Measurements from ENCODE around the gene CHRNA1. TPM values are rescaled to one million over a fixed set of nuclear protein-coding genes. Genes with fewer than 3 reads are reported as not detected.

The CHRNA1 gene
- total and polyA plus RNA-seq, 9 of the 15 experiments (the other 6 are each of a cell fraction or from before 2014, with no cell fraction given), result not detected

- Histone ChIP-seq H3K9ac (ENCODE audit: insufficient read depth in 1 of 2, low read depth in 2 of 2, low read length in 2 of 2) (no peak overlapping the region; a peak in 1 of 4 replicates), H3K9me3 (replicated peaks; ENCODE audit: control insufficient read depth, insufficient read depth, low read depth, low read length) (no peaks in the 10 kb centered on the region), H3K79me2 (ENCODE audit: control insufficient read depth, insufficient read depth, low read length) (no peaks in the 10 kb centered on the region), H3K4me2 (ENCODE audit: insufficient read depth, low read length) (peak overlapping the region; percentile 67), H3K9me1 (ENCODE audit: control insufficient read depth, insufficient read depth, low read length) (no peaks in the 10 kb centered on the region), H4K20me1 (replicated peaks; ENCODE audit: control insufficient read depth, insufficient read depth, low read length) (no peaks in the 10 kb centered on the region), H3K36me3 (ENCODE audit: control insufficient read depth, insufficient read depth, low read length) (no peaks in the 10 kb centered on the region), H3K4me1 (replicated peaks in 1 of 2; ENCODE audit: control insufficient read depth in 2 of 2, insufficient read depth in 2 of 2, low read length in 2 of 2) (peaks cover 0 to 3% of the 10 kb centered on the region in 2 experiments; a peak in 2 of 5 replicates), H3K4me3 (no peak overlapping the region), H3K27me3 (ENCODE audit: control insufficient read depth in 2 of 2, insufficient read depth in 2 of 2, low read length in 2 of 2) (peaks cover 16 to 31% of the 10 kb centered on the region in 2 experiments), H3K27ac (ENCODE audit: extremely low read depth, low read depth, low read length) (no peak overlapping the region), H2AFZ (ENCODE audit: low read depth, low read length) (peak overlapping the region; percentile 86)
- intact Hi-C loops (cut with micrococcal nuclease) (no loop called here), in situ Hi-C loops (cut with MboI) (no loop called here)
- WGBS (ENCODE audit: insufficient coverage, low coverage, missing lambda C conversion rate), result 11% methylated on average over 9 of the region's 15 CpGs
- peak; percentile 50 to 80 (median 74) for DNase-seq (ENCODE audit: extremely low read depth in 1 of 4, low spot score in 3 of 4)
- no TSS peak for BruUV-seq (replicated peaks)
- ChIA-PET CTCF (ENCODE audit: low intra/inter-chr PET ratio) (no interaction called here), POLR2A (interaction anchor here (0.7 to 1.7 kb wide), 4 partner anchors 9 to 51 kb away, joined by 3 to 5 read pairs (median 3); no protein-coding TSS in a partner anchor)
- peak; percentile 46 for FAIRE-seq
- peak; percentile 92 for ATAC-seq
- TF ChIP-seq VEZF1 (CRISPR knock-in tag; IDR thresholded peaks at IDR 0.05) (peak; percentile 96), CTCFL (IDR thresholded peaks at IDR 0.05; ENCODE audit: borderline replicate concordance, insufficient read depth, low read depth, low read length, poor library complexity, severe bottlenecking) (no peak), MTA2 (IDR thresholded peaks at IDR 0.05; ENCODE audit: low read depth) (no peak), IRF2 (CRISPR knock-in tag; IDR thresholded peaks at IDR 0.05) (no peak), CEBPB (tag; IDR thresholded peaks at IDR 0.05) (no peak), CHCHD3 (CRISPR knock-in tag; IDR thresholded peaks at IDR 0.05) (no peak), PTTG1 (tag; IDR thresholded peaks at IDR 0.05; ENCODE audit: low read depth) (no peak), ZHX1 (conservative IDR thresholded peaks at IDR 0.05; ENCODE audit: low read length) (no peak), ZBTB34 (CRISPR knock-in tag; IDR thresholded peaks at IDR 0.05) (no peak), GABPB2 (CRISPR knock-in tag; conservative IDR thresholded peaks at IDR 0.05) (no peak), ZNF280B (CRISPR knock-in tag; IDR thresholded peaks at IDR 0.05) (no peak)
Observed at GRCh38 chr2:174788291-174788929, 24.1 kb upstream of the CHRNA1 start.

Data from K562 (cell line).